BJ (cell line): ENCODE results near the gene KLHL29. TPM values are rescaled to one million over a fixed set of nuclear protein-coding genes. Genes with fewer than 3 reads are reported as not detected.
"Not testable (repeated sequence)": the region's sequence is repeated elsewhere in the genome, so short reads cannot be mapped to it uniquely, and the experiment has no call there.

Experiments used
- CTCF ChIA-PET: fragments of 350-600 bp; formaldehyde crosslinking; extraction: SDS; loops from one replicate; lab custom pipeline; 2021; ENCODE audit warnings: antibody characterized with exemption, inconsistent platforms; lab: Yijun Ruan, JAX
- POLR2A ChIA-PET: fragments of 300-600 bp; sonication (Branson Sonifier 250); formaldehyde crosslinking; extraction: SDS; loops from one replicate; lab custom pipeline; 2021; ENCODE audit warnings: antibody characterized with exemption; lab: Charles Lee
- DNase-seq: peaks from one replicate; pipeline ENCODE4 v3.0.0-alpha.2; 2011; ENCODE audit warnings: low read depth
- H3K27me3 ChIP-seq: 2 replicates; pipeline ENCODE4 v1.6.0; 2011; ENCODE audit warnings: low read length; ENCODE audit not compliant: control insufficient read depth, insufficient read depth
- H3K36me3 ChIP-seq: 2 replicates; pipeline ENCODE4 v1.5.1; 2011; ENCODE audit warnings: low read length; ENCODE audit not compliant: control insufficient read depth, insufficient read depth
- H3K4me3 ChIP-seq: 2 replicates; pipeline ENCODE4 v1.5.1; 2011; ENCODE audit warnings: low read depth, mild to moderate bottlenecking, control low read depth, low read length
- polyA plus RNA-seq: library from polyadenylated mRNA; depleted of rRNA; stranded (reverse); fragments of >200 nt; gene quantifications from 2 replicates; pipeline ENCODE4 v1.2.3, GENCODE V29; 2011
- TF ChIP-seq, protein P1 (sequence below): IDR thresholded peaks from 2 replicates; pipeline ENCODE4 v1.5.1; 2011; ENCODE audit warnings: low read depth, mild to moderate bottlenecking, control low read depth, inconsistent platforms, low read length, moderate library complexity; ENCODE audit not compliant: insufficient read depth

The KLHL29 gene
- polyA plus RNA-seq, 1 experiment = 10.0 TPM

DNA sequence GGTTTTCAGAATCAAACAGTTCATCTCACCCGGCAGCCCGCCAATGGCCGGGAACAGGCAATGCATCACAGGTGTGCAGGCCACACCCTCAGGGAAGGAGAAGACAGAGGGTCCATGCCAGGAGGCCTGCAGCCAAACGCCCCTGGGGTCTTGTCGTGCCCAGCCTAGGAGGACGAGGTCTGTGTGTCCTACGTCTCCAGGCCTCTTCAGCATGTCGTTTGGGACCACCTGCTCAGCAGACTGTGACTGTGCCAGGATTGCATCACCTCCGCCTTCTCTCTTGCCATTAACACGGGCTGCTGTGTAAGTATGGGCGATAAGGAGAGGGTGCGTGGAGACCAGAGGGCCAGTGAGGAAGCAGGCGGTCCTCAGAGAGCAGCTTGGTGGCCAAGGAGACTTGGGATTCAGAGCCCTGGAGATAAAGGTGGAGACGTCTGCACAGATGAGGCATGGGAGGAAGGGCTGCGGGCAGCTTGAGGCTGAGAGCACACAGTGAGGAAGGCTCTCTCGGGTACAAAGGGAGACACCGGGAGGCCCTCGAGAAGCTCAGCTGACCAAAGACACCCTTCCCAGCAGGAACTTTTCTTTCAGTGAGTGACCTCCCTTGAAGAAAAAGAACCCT lies 37.4 kb upstream of the KLHL29 start:
- H3K36me3 ChIP-seq = no peaks in the 10 kb centered on the region
- ChIA-PET CTCF (no interaction called here), POLR2A (no interaction called here)
- no peak overlapping the region for H3K4me3 ChIP-seq
- H3K27me3 ChIP-seq = peaks cover 10% of the 10 kb centered on the region
- DNase-seq = no peak
- TF ChIP-seq, protein P1, sequence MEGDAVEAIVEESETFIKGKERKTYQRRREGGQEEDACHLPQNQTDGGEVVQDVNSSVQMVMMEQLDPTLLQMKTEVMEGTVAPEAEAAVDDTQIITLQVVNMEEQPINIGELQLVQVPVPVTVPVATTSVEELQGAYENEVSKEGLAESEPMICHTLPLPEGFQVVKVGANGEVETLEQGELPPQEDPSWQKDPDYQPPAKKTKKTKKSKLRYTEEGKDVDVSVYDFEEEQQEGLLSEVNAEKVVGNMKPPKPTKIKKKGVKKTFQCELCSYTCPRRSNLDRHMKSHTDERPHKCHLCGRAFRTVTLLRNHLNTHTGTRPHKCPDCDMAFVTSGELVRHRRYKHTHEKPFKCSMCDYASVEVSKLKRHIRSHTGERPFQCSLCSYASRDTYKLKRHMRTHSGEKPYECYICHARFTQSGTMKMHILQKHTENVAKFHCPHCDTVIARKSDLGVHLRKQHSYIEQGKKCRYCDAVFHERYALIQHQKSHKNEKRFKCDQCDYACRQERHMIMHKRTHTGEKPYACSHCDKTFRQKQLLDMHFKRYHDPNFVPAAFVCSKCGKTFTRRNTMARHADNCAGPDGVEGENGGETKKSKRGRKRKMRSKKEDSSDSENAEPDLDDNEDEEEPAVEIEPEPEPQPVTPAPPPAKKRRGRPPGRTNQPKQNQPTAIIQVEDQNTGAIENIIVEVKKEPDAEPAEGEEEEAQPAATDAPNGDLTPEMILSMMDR = no peak

DNA sequence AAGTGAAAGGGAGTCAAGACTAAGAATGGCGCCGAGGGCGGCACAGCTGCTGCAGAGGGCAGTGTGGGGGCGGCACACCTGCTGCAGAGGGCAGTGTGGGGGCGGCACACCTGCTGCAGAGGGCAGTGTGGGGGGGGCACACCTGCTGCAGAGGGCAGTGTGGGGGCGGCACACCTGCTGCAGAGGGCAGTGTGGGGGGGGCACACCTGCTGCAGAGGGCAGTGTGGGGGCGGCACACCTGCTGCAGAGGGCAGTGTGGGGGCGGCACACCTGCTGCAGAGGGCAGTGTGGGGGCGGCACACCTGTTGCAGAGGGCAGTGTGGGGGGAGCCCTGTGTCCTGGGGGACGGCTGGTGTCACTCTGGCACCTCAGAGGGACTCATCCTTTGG lies 36.9 kb upstream of the KLHL29 start:
- CTCF ChIA-PET, H3K36me3 ChIP-seq, POLR2A ChIA-PET, DNase-seq, H3K4me3 ChIP-seq: not testable (repeated sequence)
- H3K27me3 ChIP-seq = peaks cover 10% of the 10 kb centered on the region

DNA sequence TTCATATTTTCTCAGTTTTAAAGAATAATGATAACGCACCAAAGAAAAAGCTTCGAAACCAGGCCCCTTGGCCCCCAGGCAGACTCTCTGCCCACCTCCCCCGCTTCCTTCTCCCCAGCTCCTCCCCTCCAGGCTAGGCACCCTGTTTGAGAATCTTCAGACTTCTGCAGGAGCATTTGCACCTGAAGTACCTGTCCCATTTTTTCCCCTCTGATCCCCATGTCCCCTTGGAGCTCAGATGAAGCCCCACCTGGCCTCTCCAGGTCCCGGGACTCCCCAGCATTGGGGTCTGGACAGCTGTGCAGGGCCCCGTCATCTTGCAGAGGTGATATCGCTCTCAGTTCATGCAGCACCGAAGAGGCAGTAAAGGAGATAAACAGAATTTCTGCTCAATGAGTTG lies 35.5 kb upstream of the KLHL29 start:
- Histone ChIP-seq H3K4me3 (no peak overlapping the region), H3K36me3 (no peaks in the 10 kb centered on the region), H3K27me3 (peaks cover 9% of the 10 kb centered on the region)
- TF ChIP-seq, protein P1 = no peak
- DNase-seq = no peak
- ChIA-PET POLR2A (interaction anchor here (0.7 kb wide), 1 partner anchor 62 kb away, joined by 3 read pairs; no protein-coding TSS in a partner anchor), CTCF (interaction anchor here (1.0 kb wide), 1 partner anchor 13 kb away, joined by 3 read pairs; no protein-coding TSS in a partner anchor)

DNA sequence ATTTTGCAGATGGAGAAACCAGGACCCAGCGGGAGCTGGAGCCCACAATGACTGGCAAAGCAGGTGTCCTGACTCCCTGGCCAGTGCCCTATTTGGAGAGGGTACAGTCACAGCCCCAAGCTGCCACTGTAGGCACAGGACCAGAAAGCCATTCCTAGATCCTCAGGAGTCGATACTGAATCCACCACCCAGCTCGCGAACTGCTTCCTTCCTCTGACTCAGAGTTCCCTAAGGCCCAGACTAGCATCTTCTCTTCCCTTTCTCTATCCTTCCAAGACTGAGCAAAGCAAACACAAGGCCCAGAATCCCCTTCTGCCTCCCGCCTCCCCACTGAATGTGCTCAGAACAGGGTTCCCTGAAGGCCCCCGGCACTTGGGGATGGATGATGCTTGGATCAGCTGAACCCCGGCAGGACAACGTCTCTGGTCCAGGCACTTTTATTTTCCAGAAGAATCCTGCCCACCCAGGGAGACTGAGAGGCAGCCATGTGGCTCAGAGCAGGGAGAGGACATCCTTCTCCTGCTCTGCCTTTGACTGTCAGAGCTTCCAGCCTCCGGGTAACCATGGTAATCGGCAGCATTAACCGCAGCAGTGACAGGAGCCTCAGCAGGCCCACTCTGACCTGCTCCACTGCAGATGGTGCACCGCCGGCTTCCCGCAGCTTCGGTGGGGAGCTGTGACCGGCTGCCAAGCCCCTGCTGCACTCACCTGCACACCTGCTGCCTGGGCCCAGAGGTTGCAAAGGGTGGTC lies 34.8 kb upstream of the KLHL29 start:
- Histone ChIP-seq H3K27me3 (peaks cover 5% of the 10 kb centered on the region; the same call in 1 of the 2 replicates), H3K36me3 (no peaks in the 10 kb centered on the region), H3K4me3 (no peak overlapping the region)
- ChIA-PET POLR2A (interaction anchor here (0.7 kb wide), 1 partner anchor 63 kb away, joined by 3 read pairs; no protein-coding TSS in a partner anchor), CTCF (interaction anchor here (0.9 to 2.8 kb wide), 6 partner anchors 12 to 86 kb away, joined by 3 to 18 read pairs (median 8); no protein-coding TSS in a partner anchor)
- DNase-seq = no peak
- TF ChIP-seq, protein P1 = no peak

DNA sequence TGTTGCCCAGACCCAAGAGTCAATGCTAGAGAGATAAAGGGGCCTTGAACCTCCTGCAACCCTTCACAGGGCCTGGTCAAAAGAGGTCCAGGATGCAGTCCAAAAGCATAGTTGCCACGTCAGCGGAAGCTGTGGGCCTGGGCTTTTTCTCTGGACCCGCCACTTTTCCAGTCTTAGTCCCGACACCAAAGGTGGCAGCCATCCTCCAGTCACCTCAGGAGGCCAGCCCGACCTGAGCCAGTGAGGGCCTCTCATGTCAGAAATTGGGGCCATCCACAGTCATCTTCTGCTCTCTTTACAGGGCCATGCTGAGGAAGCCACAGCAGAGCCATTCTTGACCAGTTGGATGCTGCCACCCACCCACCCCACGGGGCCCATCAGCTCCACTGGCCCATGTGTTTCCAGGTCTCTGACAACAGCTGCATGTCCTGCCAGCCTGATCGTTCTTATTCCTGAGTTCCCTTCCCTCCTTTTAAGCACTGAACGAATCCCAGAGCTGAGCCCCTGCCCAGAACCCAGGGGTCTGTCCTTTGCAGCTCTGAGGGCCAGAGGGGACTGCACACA lies 34.1 kb upstream of the KLHL29 start:
- TF ChIP-seq, protein P1 = no peak
- ChIA-PET POLR2A (no interaction called here), CTCF (interaction anchor here (0.8 to 2.8 kb wide), 11 partner anchors 12 to 172 kb away, joined by 3 to 18 read pairs (median 4); no protein-coding TSS in a partner anchor)
- no peak for DNase-seq
- no peaks in the 10 kb centered on the region for H3K36me3 ChIP-seq
- no peak overlapping the region for H3K4me3 ChIP-seq
- H3K27me3 ChIP-seq = peaks cover 3% of the 10 kb centered on the region; the same call in 1 of the 2 replicates
